ENCODE results near the gene CCN6. TPM values are rescaled to one million over a fixed set of nuclear protein-coding genes. Genes with fewer than 3 reads are reported as not detected.

Gene CCN6
- total RNA-seq, 1 experiment from 2014 or later = not detected

DNA sequence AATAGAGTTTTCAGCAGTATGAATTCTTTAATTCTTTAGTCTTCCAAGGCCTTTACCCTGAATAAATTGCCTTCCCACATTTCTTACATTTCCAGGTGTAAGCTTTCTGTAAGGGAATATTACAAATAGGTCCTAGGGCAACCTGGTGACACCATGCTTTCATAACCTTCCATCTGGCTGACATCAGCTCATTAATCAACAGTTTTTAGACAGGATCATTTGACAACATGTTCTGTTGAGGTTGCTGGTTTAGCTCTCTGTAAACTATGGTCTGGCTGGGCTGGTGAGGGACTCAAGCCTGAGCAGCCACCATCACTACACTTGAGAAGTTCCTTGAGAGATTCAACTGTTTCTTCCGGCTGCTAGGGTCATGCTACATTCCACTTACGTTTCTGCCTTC lies 52.7 kb downstream of the CCN6 start:
- ChIA-PET POLR2A (no interaction called here), CTCF (no interaction called here)
- Mint-ChIP-seq H3K4me1 (ENCODE audit: insufficient read depth, unreplicated experiment) (no peaks in the 10 kb centered on the region), H3K36me3 (ENCODE audit: insufficient read depth, unreplicated experiment) (no peaks in the 10 kb centered on the region), H3K4me3 (ENCODE audit: unreplicated experiment) (no peak overlapping the region), H3K9me3 (ENCODE audit: unreplicated experiment) (peaks cover 7% of the 10 kb centered on the region), H3K27me3 (ENCODE audit: insufficient read depth, unreplicated experiment) (no peaks in the 10 kb centered on the region), H3K27ac (ENCODE audit: low read depth, unreplicated experiment) (no peak overlapping the region)
- intact Hi-C loops (cut with micrococcal nuclease) = no loop called here
- BruUV-seq (replicated peaks) = no TSS peak
- no peak for TF ChIP-seq CTCF (IDR thresholded peaks at IDR 0.05; ENCODE audit: unreplicated experiment)
- DNase-seq (ENCODE audit: unreplicated experiment) = no peak

DNA sequence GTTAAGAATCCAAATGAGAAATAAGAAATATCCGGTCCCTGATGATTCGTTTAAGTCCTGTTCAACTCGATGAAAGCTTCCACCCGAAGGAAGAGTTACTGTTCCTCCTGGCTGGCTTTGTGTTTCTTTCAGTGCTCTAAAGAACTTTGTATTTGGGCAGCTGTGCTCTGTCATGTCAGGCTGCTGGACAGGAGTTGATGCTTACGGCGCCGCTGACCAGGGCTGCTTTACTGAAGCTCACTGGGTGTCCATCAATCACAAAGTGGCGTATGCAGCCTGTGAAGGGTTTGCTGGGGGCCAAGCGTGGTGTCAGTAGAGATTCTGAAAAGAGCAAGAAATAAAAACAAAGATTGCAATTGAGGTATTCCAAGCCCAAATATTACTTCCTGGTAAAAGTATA lies 55.4 kb downstream of the CCN6 start:
- Mint-ChIP-seq H3K27ac (ENCODE audit: low read depth, unreplicated experiment) (no peak overlapping the region), H3K4me1 (ENCODE audit: insufficient read depth, unreplicated experiment) (no peaks in the 10 kb centered on the region), H3K4me3 (ENCODE audit: unreplicated experiment) (no peak overlapping the region), H3K9me3 (ENCODE audit: unreplicated experiment) (peaks cover 7% of the 10 kb centered on the region), H3K27me3 (ENCODE audit: insufficient read depth, unreplicated experiment) (no peaks in the 10 kb centered on the region), H3K36me3 (ENCODE audit: insufficient read depth, unreplicated experiment) (no peaks in the 10 kb centered on the region)
- no TSS peak for BruUV-seq (replicated peaks)
- TF ChIP-seq CTCF (IDR thresholded peaks at IDR 0.05; ENCODE audit: unreplicated experiment) = no peak
- no peak for DNase-seq (ENCODE audit: unreplicated experiment)
- intact Hi-C loops (cut with micrococcal nuclease) = no loop called here
- ChIA-PET CTCF (interaction anchor here (1.6 to 2.2 kb wide), 2 partner anchors 22 to 54 kb away, joined by 7 to 9 read pairs; partner anchors contain the start of genes FAM229B and TUBE1), POLR2A (interaction anchor here (0.8 kb wide), 1 partner anchor 22 kb away, joined by 5 read pairs; the partner anchor contains the start of genes FAM229B and TUBE1)

DNA sequence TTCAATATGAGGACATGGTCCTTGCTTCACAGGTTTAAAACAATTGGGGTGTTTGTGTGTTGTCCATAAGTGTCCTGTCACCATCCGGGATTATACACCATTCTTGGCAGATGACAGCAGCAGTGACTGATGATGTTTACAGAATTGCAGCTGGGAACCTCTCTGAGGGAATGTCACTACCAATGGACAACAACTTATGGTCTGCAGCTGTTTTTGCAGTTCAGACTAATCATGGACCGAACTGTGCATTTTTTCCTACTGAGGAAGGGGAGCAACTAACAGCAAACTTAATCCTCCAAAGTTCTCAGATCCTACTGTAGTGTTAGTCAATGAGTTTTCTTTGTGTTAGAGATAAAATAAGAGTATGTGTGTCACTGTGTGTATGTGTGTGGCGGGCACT lies 59.5 kb downstream of the CCN6 start:
- BruUV-seq (replicated peaks) = no TSS peak
- Mint-ChIP-seq H3K4me3 (ENCODE audit: unreplicated experiment) (no peak overlapping the region), H3K27me3 (ENCODE audit: insufficient read depth, unreplicated experiment) (no peaks in the 10 kb centered on the region), H3K27ac (ENCODE audit: low read depth, unreplicated experiment) (no peak overlapping the region), H3K4me1 (ENCODE audit: insufficient read depth, unreplicated experiment) (peaks cover 12% of the 10 kb centered on the region), H3K9me3 (ENCODE audit: unreplicated experiment) (no peaks in the 10 kb centered on the region), H3K36me3 (ENCODE audit: insufficient read depth, unreplicated experiment) (no peaks in the 10 kb centered on the region)
- CTCF ChIA-PET = no interaction called here
- no peak for TF ChIP-seq CTCF (IDR thresholded peaks at IDR 0.05; ENCODE audit: unreplicated experiment)
- POLR2A ChIA-PET = no interaction called here
- intact Hi-C loops (cut with micrococcal nuclease) = no loop called here
- no peak for DNase-seq (ENCODE audit: unreplicated experiment)

GRCh38 chr6:112113918-112114317 lies 60.0 kb downstream of the CCN6 start:
- DNase-seq (ENCODE audit: unreplicated experiment) = no peak
- no peak overlapping the region for H3K4me3 Mint-ChIP-seq (ENCODE audit: unreplicated experiment)
- H3K27me3 Mint-ChIP-seq (ENCODE audit: insufficient read depth, unreplicated experiment) = no peaks in the 10 kb centered on the region
- no peaks in the 10 kb centered on the region for H3K9me3 Mint-ChIP-seq (ENCODE audit: unreplicated experiment)
- no peak overlapping the region for H3K27ac Mint-ChIP-seq (ENCODE audit: low read depth, unreplicated experiment)
- ChIA-PET CTCF (no interaction called here), POLR2A (no interaction called here)
- BruUV-seq (replicated peaks) = no TSS peak
- no peak for TF ChIP-seq CTCF (IDR thresholded peaks at IDR 0.05; ENCODE audit: unreplicated experiment)
- intact Hi-C loops (cut with micrococcal nuclease) = no loop called here
- H3K36me3 Mint-ChIP-seq (ENCODE audit: insufficient read depth, unreplicated experiment) = no peaks in the 10 kb centered on the region
- peaks cover 12% of the 10 kb centered on the region for H3K4me1 Mint-ChIP-seq (ENCODE audit: insufficient read depth, unreplicated experiment)
